CD4-positive, alpha-beta T cell treated with Interleukin-4 for 1 hour (primary cell): ENCODE measurements around the gene CDH15.

Experiments
- DNase-seq, 2 donors: peaks; one replicate each; pipeline ENCODE4 v3.0.0-alpha.2; 2020 to 2022

The CDH15 gene

GRCh38 chr16:89141884-89142267, 29.7 kb upstream of the CDH15 start:
- DNase-seq, result no peak

GRCh38 chr16:89142474-89143195, 28.9 kb upstream of the CDH15 start:
- no peak for DNase-seq

- DNase-seq, result no peak
Observed at GRCh38 chr16:89143201-89143741, 28.3 kb upstream of the CDH15 start.

- no peak for DNase-seq
Observed at GRCh38 chr16:89143911-89144675, 27.5 kb upstream of the CDH15 start.

- no peak for DNase-seq
Observed at GRCh38 chr16:89144681-89145080, 26.9 kb upstream of the CDH15 start.

GRCh38 chr16:89145406-89146161, 26.0 kb upstream of the CDH15 start:
- DNase-seq, result no peak

GRCh38 chr16:89146211-89147005, 25.1 kb upstream of the CDH15 start:
- DNase-seq, result no peak

- no peak for DNase-seq
Observed at GRCh38 chr16:89147085-89147817, 24.3 kb upstream of the CDH15 start.

GRCh38 chr16:89149386-89149785, 22.2 kb upstream of the CDH15 start:
- no peak for DNase-seq

- DNase-seq, result no peak
Observed at GRCh38 chr16:89150090-89150835, 21.3 kb upstream of the CDH15 start.

- no peak for DNase-seq
Observed at GRCh38 chr16:89150981-89151380, 20.6 kb upstream of the CDH15 start.

- no peak for DNase-seq
Observed at GRCh38 chr16:89152831-89153700, 18.5 kb upstream of the CDH15 start.

- DNase-seq, result no peak
Observed at GRCh38 chr16:89153848-89154271, 17.7 kb upstream of the CDH15 start.

- DNase-seq, result no peak
Observed at GRCh38 chr16:89154390-89155183, 17.0 kb upstream of the CDH15 start.

- no peak for DNase-seq
Observed at GRCh38 chr16:89155184-89155679, 16.3 kb upstream of the CDH15 start.

- DNase-seq, result no peak
Observed at GRCh38 chr16:89155851-89156739, 15.5 kb upstream of the CDH15 start.

GRCh38 chr16:89156740-89157645, 14.6 kb upstream of the CDH15 start:
- DNase-seq, result no peak
